ENCODE measurements around the gene APOBEC3B.
"Not testable (repeated sequence)": the region's sequence is repeated elsewhere in the genome, so short reads cannot be mapped to it uniquely, and the experiment has no call there.

APOBEC3B gene

GRCh38 chr22:38996105-38996504 is 14.0 kb downstream of the APOBEC3B start:
- no peak for DNase-seq (ENCODE audit: extremely low read depth, low read depth)
- TF ChIP-seq CTCF (IDR thresholded peaks at IDR 0.05; ENCODE audit: low read depth, low read length): no peak

- DNase-seq (ENCODE audit: extremely low read depth, low read depth): no peak
- TF ChIP-seq CTCF (IDR thresholded peaks at IDR 0.05; ENCODE audit: low read depth, low read length): no peak
These were observed 15.4 kb downstream of the APOBEC3B start for GRCh38 chr22:38997518-38997917.

GRCh38 chr22:39003165-39003638 is 21.1 kb downstream of the APOBEC3B start:
- TF ChIP-seq CTCF (IDR thresholded peaks at IDR 0.05; ENCODE audit: low read depth, low read length): peak; percentile 73
- DNase-seq (ENCODE audit: extremely low read depth, low read depth): peak; percentile 78

- DNase-seq (ENCODE audit: extremely low read depth, low read depth): no peak
- no peak for TF ChIP-seq CTCF (IDR thresholded peaks at IDR 0.05; ENCODE audit: low read depth, low read length)
These were observed 25.0 kb downstream of the APOBEC3B start for GRCh38 chr22:39007177-39007576.

- not testable (repeated sequence) for DNase-seq (ENCODE audit: extremely low read depth, low read depth)
These were observed 26.2 kb downstream of the APOBEC3B start for GRCh38 chr22:39008271-39008850.

- no peak for DNase-seq (ENCODE audit: extremely low read depth, low read depth)
- TF ChIP-seq CTCF (IDR thresholded peaks at IDR 0.05; ENCODE audit: low read depth, low read length): no peak
These were observed 28.8 kb downstream of the APOBEC3B start for GRCh38 chr22:39010946-39011345.

GRCh38 chr22:39012533-39013511 is 30.7 kb downstream of the APOBEC3B start:
- DNase-seq (ENCODE audit: extremely low read depth, low read depth): no peak
- no peak for TF ChIP-seq CTCF (IDR thresholded peaks at IDR 0.05; ENCODE audit: low read depth, low read length)

- DNase-seq (ENCODE audit: extremely low read depth, low read depth): not testable (repeated sequence)
These were observed 31.4 kb downstream of the APOBEC3B start for GRCh38 chr22:39013561-39013941.

All from AG09319 (cell line).